ENCODE measurements around the gene GRAMD1C.
"Not testable (repeated sequence)": the region's sequence is repeated elsewhere in the genome, so short reads cannot be mapped to it uniquely, and the experiment has no call there.

GRAMD1C gene

DNA sequence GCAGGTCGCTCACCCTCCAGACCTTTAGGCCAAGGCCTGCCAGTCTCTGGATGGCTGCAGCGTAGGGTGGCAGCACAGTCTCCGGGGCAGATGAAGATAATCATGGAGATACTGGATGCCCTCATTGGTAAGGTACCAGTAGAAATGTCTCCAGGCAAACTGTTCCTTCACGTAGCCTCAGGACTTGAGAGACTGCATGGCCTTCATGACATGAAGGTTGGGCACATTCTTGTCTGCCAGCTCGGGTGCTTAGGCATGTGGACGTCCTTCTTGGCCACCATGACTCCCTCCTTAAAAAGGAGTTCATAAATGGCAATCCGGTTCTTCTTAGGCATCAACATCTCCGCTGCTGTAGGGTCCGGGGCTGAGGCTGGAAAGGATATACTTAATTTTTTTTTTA lies 11.8 kb downstream of the GRAMD1C start:
- DNase-seq (ENCODE audit: low read depth, low spot score): not testable (repeated sequence)

- no peak for DNase-seq (ENCODE audit: low read depth, low spot score)
Measured at GRCh38 chr3:113852506-113852905, 13.9 kb downstream of the GRAMD1C start.

- no peak for DNase-seq (ENCODE audit: low read depth, low spot score)
Measured at GRCh38 chr3:113867506-113867905, 28.9 kb downstream of the GRAMD1C start.

DNA sequence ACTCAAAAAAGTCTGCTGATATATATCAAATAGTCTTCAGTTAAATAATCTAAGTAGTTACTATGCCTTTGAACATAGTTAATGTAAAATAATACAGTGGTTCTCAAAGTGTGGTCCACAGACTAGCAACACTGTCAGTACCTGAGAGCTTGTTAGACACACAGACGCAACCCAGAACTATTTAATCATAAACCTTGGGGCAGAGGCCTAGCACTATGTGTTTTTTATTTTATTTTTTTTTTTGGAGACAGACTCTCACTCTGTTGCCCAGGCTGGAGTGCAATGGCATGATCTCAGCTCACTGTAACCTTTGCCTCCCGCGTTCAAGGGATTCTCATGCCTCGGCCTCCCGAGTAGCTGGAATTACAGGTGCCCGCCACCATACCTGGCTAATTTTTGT lies 34.7 kb downstream of the GRAMD1C start:
- no peak for DNase-seq (ENCODE audit: low read depth, low spot score)

- DNase-seq (ENCODE audit: low read depth, low spot score): no peak
Measured at GRCh38 chr3:113873814-113874526, 35.4 kb downstream of the GRAMD1C start.

GRCh38 chr3:113878403-113878802 lies 39.8 kb downstream of the GRAMD1C start:
- DNase-seq (ENCODE audit: low read depth, low spot score): no peak

- no peak for DNase-seq (ENCODE audit: low read depth, low spot score)
Measured at GRCh38 chr3:113885050-113885449, 46.5 kb downstream of the GRAMD1C start.

DNA sequence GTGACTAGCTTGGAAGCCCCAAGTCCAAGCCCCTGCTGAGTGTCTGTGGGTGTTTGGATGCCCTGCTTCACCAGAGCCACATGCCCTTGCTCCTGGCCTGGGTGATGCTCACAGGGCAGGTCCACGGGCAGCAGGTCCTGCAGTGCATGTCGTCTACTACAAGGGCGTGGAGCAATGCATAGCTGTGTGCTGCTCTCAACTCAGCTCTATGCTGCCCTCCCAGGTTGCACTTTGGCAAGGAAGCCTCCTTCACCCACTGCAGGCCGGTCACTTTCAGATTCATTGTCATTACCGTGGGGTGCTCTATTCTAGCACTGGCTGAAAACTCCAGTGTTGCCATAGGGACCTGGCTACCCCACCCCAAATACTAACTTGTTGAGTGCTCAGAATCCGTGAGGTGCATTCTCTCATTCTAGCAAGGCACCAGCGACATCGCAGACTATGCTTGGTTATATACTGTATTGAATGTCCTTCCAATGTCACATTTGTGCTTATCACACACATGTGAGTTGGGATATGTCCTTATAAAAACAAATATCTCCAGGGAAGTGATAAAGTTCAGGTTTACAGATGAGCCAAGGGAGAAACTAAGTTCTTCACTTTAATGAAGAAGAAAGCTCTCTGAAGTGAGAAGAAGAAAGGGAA lies 51.8 kb downstream of the GRAMD1C start:
- no peak for DNase-seq (ENCODE audit: low read depth, low spot score)

DNA sequence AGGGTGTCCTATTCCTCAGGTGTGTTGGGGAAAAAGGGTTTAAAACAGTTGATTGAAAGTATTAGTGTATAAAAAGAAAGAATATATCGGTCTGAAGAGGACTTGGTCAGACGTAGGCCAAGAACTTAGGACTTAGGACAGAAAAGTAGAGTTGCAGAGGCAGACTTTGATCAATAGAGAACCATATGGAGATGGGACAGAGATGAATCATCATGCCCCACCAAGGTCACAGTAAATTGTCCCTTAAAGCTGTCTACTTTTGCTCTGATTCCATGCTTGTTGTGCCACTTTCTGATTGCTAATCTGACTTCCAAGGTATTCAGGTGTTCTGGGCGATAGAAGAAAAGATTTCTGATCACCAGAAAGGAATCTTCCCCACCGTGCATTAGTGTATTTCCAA lies 56.3 kb downstream of the GRAMD1C start:
- no peak for DNase-seq (ENCODE audit: low read depth, low spot score)

DNA sequence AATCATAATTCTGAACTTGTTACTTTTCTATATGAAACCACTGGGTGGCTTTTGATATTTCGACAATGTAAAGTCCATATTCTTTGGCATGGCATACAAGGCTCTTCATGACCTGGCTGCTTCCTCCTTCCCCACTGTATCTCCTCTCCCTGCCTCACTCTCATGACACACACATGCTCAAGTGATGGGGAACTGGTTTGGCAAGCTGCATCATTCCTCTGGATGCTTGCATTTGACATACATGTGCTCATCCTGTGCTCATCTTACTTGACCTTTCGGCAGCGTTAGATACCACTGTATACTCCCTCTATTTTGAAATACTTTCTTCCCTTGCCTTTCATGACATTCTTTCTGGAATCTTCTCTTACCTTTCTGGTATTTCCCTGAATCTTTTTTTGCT lies 57.4 kb downstream of the GRAMD1C start:
- DNase-seq (ENCODE audit: low read depth, low spot score): no peak

DNA sequence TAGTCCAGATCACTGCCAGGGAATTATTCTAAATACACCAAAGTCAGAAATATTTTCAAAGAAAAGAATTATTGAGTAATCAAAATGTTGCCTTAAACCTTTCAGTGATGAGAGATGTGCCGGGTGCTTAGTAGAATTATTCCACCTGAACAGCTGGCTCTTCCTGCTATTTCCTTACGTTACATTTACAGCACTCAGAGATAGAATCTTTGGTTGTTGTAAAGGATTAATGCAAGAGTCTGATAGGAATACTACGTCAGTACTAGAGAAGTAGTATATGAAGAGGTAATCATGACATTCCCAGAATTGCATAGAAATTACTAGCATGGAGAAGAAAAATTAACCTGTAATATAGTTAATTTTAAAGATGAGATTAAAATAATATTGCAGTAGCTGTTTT lies 58.3 kb downstream of the GRAMD1C start:
- no peak for DNase-seq (ENCODE audit: low read depth, low spot score)

DNA sequence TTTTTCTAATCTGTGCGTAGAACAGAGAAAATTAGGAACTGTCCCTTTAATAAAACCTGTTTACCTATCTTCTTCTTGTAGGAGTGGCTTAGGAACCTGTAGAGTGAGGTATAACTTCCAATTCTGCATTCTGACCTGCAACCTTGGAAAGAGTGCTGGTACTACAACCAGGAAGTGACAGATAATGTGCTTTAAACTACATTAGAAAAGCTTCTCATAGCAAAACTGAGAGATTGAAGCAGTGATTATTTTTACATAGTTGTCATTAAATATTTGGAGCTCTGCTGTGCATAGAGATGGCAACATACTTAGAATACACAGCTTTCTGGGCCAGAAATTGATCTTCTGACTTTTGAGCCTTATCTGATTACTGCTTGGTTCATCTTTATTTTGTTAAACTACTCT lies 58.8 kb downstream of the GRAMD1C start:
- no peak for DNase-seq (ENCODE audit: low read depth, low spot score)

- no peak for DNase-seq (ENCODE audit: low read depth, low spot score)
Measured at GRCh38 chr3:113898892-113899291, 60.3 kb downstream of the GRAMD1C start.

GRCh38 chr3:113906568-113907140 lies 68.1 kb downstream of the GRAMD1C start:
- DNase-seq (ENCODE audit: low read depth, low spot score): no peak

DNA sequence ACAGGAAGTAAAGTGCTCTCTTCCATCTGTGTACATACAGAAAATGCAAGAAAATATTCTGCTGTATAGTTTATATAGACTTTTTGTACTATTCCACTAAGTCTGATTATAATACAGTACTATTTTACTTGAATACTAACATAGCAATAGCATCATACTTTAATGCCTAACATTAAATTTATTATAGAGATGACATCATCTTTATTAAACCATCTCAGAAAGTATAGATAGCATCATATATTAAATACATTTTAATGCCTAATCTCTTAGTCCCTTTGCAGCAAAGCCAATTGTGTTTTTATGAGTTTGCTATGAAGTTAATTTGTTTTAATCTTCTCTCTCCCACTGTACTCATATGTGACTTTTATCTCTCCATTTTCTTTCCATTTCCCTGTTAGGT lies 69.5 kb downstream of the GRAMD1C start:
- DNase-seq (ENCODE audit: low read depth, low spot score): no peak

- no peak for DNase-seq (ENCODE audit: low read depth, low spot score)
Measured at GRCh38 chr3:113910966-113911365, 72.4 kb downstream of the GRAMD1C start.

DNA sequence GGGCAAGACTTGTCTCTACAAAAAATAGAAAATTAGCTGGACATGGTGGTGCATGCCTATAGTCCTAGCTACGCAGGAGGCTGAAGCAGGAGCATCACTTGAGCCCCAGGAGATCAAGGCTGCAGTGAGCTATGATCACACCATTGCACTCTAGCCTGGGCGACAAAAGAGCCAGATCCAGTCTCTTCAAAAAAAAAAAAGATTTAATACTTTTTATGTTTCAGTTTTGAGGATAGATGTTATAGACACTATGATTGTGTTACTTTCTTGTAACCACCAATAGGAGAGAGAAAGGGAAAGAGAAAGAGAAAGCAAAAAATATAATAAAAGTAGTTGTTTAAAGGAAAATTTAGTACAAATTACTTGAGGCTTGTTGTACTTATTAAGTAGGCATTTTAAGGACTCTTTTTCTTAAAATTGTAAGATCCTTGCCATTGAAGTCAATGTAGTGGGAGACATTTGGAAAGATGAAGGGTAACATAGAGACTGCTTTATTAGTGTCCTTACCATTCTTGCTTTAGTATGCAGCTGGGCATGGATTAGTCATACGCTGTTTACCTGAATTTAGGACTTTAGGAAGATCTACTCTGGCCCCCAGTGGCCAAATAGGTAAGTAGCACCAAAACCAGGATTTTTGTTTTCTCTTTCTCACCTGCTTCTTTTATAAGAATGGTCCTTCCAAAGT lies 74.1 kb downstream of the GRAMD1C start:
- peak; percentile 73 for DNase-seq (ENCODE audit: low read depth, low spot score)

DNA sequence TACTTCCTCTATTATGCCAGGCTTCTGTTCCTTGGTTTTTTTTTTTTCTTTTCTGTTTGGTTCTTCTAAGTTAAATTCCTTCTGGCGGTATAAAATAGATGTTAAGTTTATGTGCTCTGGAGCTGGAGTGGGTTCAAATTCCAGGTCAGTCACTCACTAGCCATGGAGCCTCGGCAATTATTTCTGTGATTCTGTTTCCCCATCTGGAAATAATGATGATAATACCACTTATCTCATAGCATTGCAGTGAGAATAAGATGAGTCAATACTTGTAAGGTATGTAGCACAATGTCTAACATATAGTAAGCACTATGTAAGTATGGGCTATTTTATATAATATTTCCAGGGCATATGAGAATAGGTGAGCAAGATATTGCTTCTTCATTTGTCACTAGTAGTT lies 76.1 kb downstream of the GRAMD1C start:
- DNase-seq (ENCODE audit: low read depth, low spot score): no peak

GRCh38 chr3:113927556-113927955 lies 89.0 kb downstream of the GRAMD1C start:
- no peak for DNase-seq (ENCODE audit: low read depth, low spot score)

- no peak for DNase-seq (ENCODE audit: low read depth, low spot score)
Measured at GRCh38 chr3:113946831-113947230, 108.2 kb downstream of the GRAMD1C start.

- peak; percentile 38 for DNase-seq (ENCODE audit: low read depth, low spot score)
Measured at GRCh38 chr3:113947372-113948014, 108.9 kb downstream of the GRAMD1C start, which contains the start of gene ZDHHC23. TSS of gene ZDHHC23 (plus strand) at chr3:113948013. CDS start at chr3:113948803, 790 bp downstream.
